A549 (cell line): ENCODE data around the gene SOWAHC. TPM values are rescaled to one million over a fixed set of nuclear protein-coding genes. Genes with fewer than 3 reads are reported as not detected.
"Not testable (repeated sequence)": the region's sequence is repeated elsewhere in the genome, so short reads cannot be mapped to it uniquely, and the experiment has no call there.

Experiments
- ATAC-seq, 2 experiments: fragments of 200-7000 bp in 1 of 2; fragments of >200 bp in 1 of 2; cut with Nextera tagmentation in 1 of 2; cut with Tn5 transposase in 1 of 2; 3 replicates each; pipeline versions ENCODE4 v1.8.0 to v1.9.1; 2018 to 2020; ENCODE audit warnings: mild to moderate bottlenecking in 1 of 2, moderate library complexity in 1 of 2
- CTCF ChIA-PET: fragments of 300-600 bp; sonication (Branson Sonifier 250); formaldehyde crosslinking; extraction: SDS; loops from one replicate; lab custom pipeline; 2021; ENCODE audit warnings: antibody characterized with exemption, inconsistent platforms; lab: Yijun Ruan, JAX
- POLR2A ChIA-PET: fragments of 350-600 bp; formaldehyde crosslinking; extraction: SDS; loops from one replicate; lab custom pipeline; 2021; ENCODE audit warnings: antibody characterized with exemption, inconsistent platforms; lab: Yijun Ruan, JAX
- DNase-seq, 2 experiments: peaks; one replicate each; pipeline versions ENCODE4 v3.0.0 to v3.0.0-alpha.2; 2011 to 2016; ENCODE audit warnings: low read depth in 1 of 2, low spot score in 1 of 2
- FAIRE-seq: peaks from 2 replicates; lab custom pipeline; 2011; peaks lifted over from hg19 to GRCh38; lab: Jason Lieb, UNC
- H3K27ac ChIP-seq, 2 experiments: fragments of >200 bp; sonication (Bioruptor Twin); formaldehyde crosslinking; 3 replicates each; pipeline ENCODE4 v1.5.1; 2016 to 2017
- H3K4me1 ChIP-seq: fragments of >200 bp; sonication (Bioruptor Twin); formaldehyde crosslinking; 3 replicates; pipeline ENCODE4 v1.6.1; 2016
- H3K4me2 ChIP-seq: fragments of >200 bp; sonication (Bioruptor Twin); formaldehyde crosslinking; 3 replicates; pipeline ENCODE4 v1.6.1; 2016
- H3K4me3 ChIP-seq: fragments of >200 bp; sonication (Bioruptor Twin); formaldehyde crosslinking; 3 replicates; pipeline ENCODE4 v1.5.1; 2016
- H3K9me3 ChIP-seq: fragments of >200 bp; sonication (Bioruptor Twin); formaldehyde crosslinking; 3 replicates; pipeline ENCODE4 v1.6.1; 2016
- ATOH8 ChIP-seq: fragments of 250-450 bp; sonication (Bioruptor Pico); IDR thresholded peaks from 2 replicates; pipeline ENCODE4 v1.5.0; 2020; ENCODE audit warnings: low read depth, mild to moderate bottlenecking, moderate library complexity
- BCL3 ChIP-seq: fragments of >200 bp; sonication (Bioruptor Twin); formaldehyde crosslinking; IDR thresholded peaks from 3 replicates; pipeline ENCODE4 v1.6.1; 2016
- BHLHE40 ChIP-seq: IDR thresholded peaks from 2 replicates; pipeline ENCODE4 v1.6.1; 2012; ENCODE audit warnings: low read depth, low read length, inconsistent platforms
- CBX2 ChIP-seq: fragments of 200-600 bp; sonication (generic); IDR thresholded peaks from 2 replicates; pipeline ENCODE4 v1.6.1; 2016; ENCODE audit warnings: low read depth, mild to moderate bottlenecking, borderline replicate concordance
- CBX8 ChIP-seq: fragments of 200-600 bp; sonication (generic); IDR thresholded peaks from 2 replicates; pipeline ENCODE4 v1.6.1; 2016
- E2F6 ChIP-seq: IDR thresholded peaks from 2 replicates; pipeline ENCODE4 v1.6.1; 2012; ENCODE audit warnings: low read depth, borderline replicate concordance
- EP300 ChIP-seq, 2 experiments: fragments of >200 bp; sonication (Bioruptor Twin); formaldehyde crosslinking; IDR thresholded peaks; 2 replicates in 1 of 2; 3 replicates in 1 of 2; pipeline ENCODE4 v1.6.1; 2016 to 2017
- ESRRA ChIP-seq: fragments of 150-350 bp; IDR thresholded peaks from 2 replicates; pipeline ENCODE4 v1.6.1; 2014; ENCODE audit warnings: mild to moderate bottlenecking, low read length, borderline replicate concordance
- FOSB ChIP-seq: fragments of 250-450 bp; sonication (Bioruptor Pico); IDR thresholded peaks from 2 replicates; pipeline ENCODE4 v1.5.0; 2020; ENCODE audit warnings: mild to moderate bottlenecking, moderate library complexity
- FOXS1 ChIP-seq: fragments of 250-450 bp; sonication (Bioruptor Pico); IDR thresholded peaks from 2 replicates; pipeline ENCODE4 v1.5.0; 2020; ENCODE audit warnings: mild to moderate bottlenecking, moderate library complexity
- GATA3 ChIP-seq: IDR thresholded peaks from 2 replicates; pipeline ENCODE4 v1.6.1; 2012; ENCODE audit warnings: borderline replicate concordance
- HDAC2 ChIP-seq: fragments of 200-600 bp; sonication (generic); IDR thresholded peaks from 2 replicates; pipeline ENCODE4 v1.6.1; 2016
- HOXB5 ChIP-seq: fragments of 250-450 bp; sonication (Bioruptor Pico); IDR thresholded peaks from 2 replicates; pipeline ENCODE4 v1.5.0; 2020; ENCODE audit warnings: mild to moderate bottlenecking, moderate library complexity
- JUN ChIP-seq, 2 experiments: fragments of >200 bp; sonication (Bioruptor Twin); formaldehyde crosslinking; IDR thresholded peaks; 2 replicates in 1 of 2; 3 replicates in 1 of 2; pipeline ENCODE4 v1.6.1; 2016 to 2017
- MAFK ChIP-seq: fragments of 450-650 bp; IDR thresholded peaks from 2 replicates; pipeline ENCODE4 v1.6.1; 2014; ENCODE audit not compliant: partially characterized antibody
- MAX ChIP-seq: IDR thresholded peaks from 2 replicates; pipeline ENCODE4 v1.6.1; 2012
- NFE2L2 ChIP-seq: fragments of 150-350 bp; conservative IDR thresholded peaks from 2 replicates; pipeline ENCODE4 v1.6.1; 2014; ENCODE audit warnings: low read length
- NPAS2 ChIP-seq: fragments of 250-450 bp; sonication (Bioruptor Pico); IDR thresholded peaks from 2 replicates; pipeline ENCODE4 v1.8.0; 2022; ENCODE audit warnings: mild to moderate bottlenecking, moderate library complexity, borderline replicate concordance
- PBX3 ChIP-seq: IDR thresholded peaks from 2 replicates; pipeline ENCODE4 v1.6.1; 2012
- RAD21 ChIP-seq, 2 experiments: fragments of >200 bp in 1 of 2; sonication (Bioruptor Twin) in 1 of 2; formaldehyde crosslinking in 1 of 2; IDR thresholded peaks in 1 of 2; conservative IDR thresholded peaks in 1 of 2; 2 replicates in 1 of 2; 3 replicates in 1 of 2; pipeline ENCODE4 v1.6.1; 2012 to 2018; ENCODE audit warnings: inconsistent platforms in 1 of 2
- RARB ChIP-seq: fragments of 250-450 bp; sonication (Bioruptor Pico); IDR thresholded peaks from 2 replicates; pipeline ENCODE4 v1.8.0; 2021; ENCODE audit warnings: mild to moderate bottlenecking, moderate library complexity
- REST ChIP-seq: fragments of 200-600 bp; sonication (generic); IDR thresholded peaks from 2 replicates; pipeline ENCODE4 v1.6.1; 2016; ENCODE audit warnings: antibody characterized with exemption, mild to moderate bottlenecking, moderate library complexity
- RNF2 ChIP-seq: fragments of 200-600 bp; sonication (generic); IDR thresholded peaks from 2 replicates; pipeline ENCODE4 v1.6.1; 2016; ENCODE audit warnings: low read depth, mild to moderate bottlenecking, antibody characterized with exemption, moderate library complexity, borderline replicate concordance
- ZFP36 ChIP-seq: fragments of 450-650 bp; IDR thresholded peaks from 2 replicates; pipeline ENCODE4 v1.6.1; 2014; ENCODE audit warnings: borderline replicate concordance; ENCODE audit not compliant: partially characterized antibody
- ZSCAN20 ChIP-seq: fragments of 250-450 bp; sonication (Bioruptor Pico); IDR thresholded peaks from 2 replicates; pipeline ENCODE4 v1.8.0; 2022; ENCODE audit warnings: mild to moderate bottlenecking, moderate library complexity
- WGBS: methylation state at CpG from one replicate; pipeline ENCODE4 v1.1.6; 2017; ENCODE audit errors: missing lambda C conversion rate; 5-methylcytosine and 5-hydroxymethylcytosine counted together
- polyA plus RNA-seq, 4 experiments: library from polyadenylated mRNA; depleted of rRNA in 3 of 4; stranded (reverse); fragments of >200 nt; fragmentation: RNase III in 1 of 4; extraction: RNeasy Plus Mini Kit Qiagen cat#74134 plus additional on column Dnase treatment in 1 of 4; gene quantifications; 2 replicates in 3 of 4; 3 replicates in 1 of 4; pipeline ENCODE4 v1.2.3, GENCODE V29; 2011 to 2017

SOWAHC gene
- polyA plus RNA-seq, 2 of the 4 experiments (the other 2 are of a cell fraction), result 13.7 to 14.2 TPM

GRCh38 chr2:109638795-109639194 lies 24.6 kb downstream of the SOWAHC start:
- no peak for ATAC-seq
- TF ChIP-seq NPAS2 (CRISPR knock-in tag) (no peak), HDAC2 (no peak), HOXB5 (CRISPR knock-in tag) (no peak), JUN (IDR thresholded peaks at IDR 0.05) (no peak), ZFP36 (no peak), GATA3 (no peak), CBX8 (no peak), RNF2 (no peak), BHLHE40 (no peak), ESRRA (no peak), FOXS1 (CRISPR knock-in tag) (no peak), MAFK (no peak)
- CTCF ChIA-PET, result interaction anchor here (1.0 kb wide), 1 partner anchor 9 kb away, joined by 3 read pairs; no protein-coding TSS in a partner anchor
- 66% methylated on average over 3 of the region's 3 CpGs for WGBS
- H3K27ac ChIP-seq, result no peak overlapping the region
- POLR2A ChIA-PET, result no interaction called here
- no peak overlapping the region for H3K4me2 ChIP-seq
- no peaks in the 10 kb centered on the region for H3K4me1 ChIP-seq
- H3K4me3 ChIP-seq, result no peak overlapping the region
- no peak for FAIRE-seq
- no peak for DNase-seq
- H3K9me3 ChIP-seq, result no peaks in the 10 kb centered on the region

- DNase-seq, ATAC-seq, H3K4me1 ChIP-seq, H3K9me3 ChIP-seq, H3K27ac ChIP-seq, POLR2A ChIA-PET, H3K4me3 ChIP-seq, H3K4me2 ChIP-seq, FAIRE-seq: not testable (repeated sequence)
- CTCF ChIA-PET, result interaction anchor here (1.1 kb wide), 1 partner anchor 13 kb away, joined by 5 read pairs; no protein-coding TSS in a partner anchor
- WGBS, result 87% methylated on average over 9 of the region's 9 CpGs
These were observed 25.8 kb downstream of the SOWAHC start for GRCh38 chr2:109640000-109640399.

- no peak for TF ChIP-seq FOXS1 (CRISPR knock-in tag)
- TF ChIP-seq FOSB (CRISPR knock-in tag), result no peak
- no peak for TF ChIP-seq E2F6
- TF ChIP-seq NFE2L2, result no peak
- no peak for TF ChIP-seq JUN (IDR thresholded peaks at IDR 0.05)
- no peak for TF ChIP-seq ATOH8
- no peak for TF ChIP-seq HOXB5 (CRISPR knock-in tag)
- no peak for TF ChIP-seq ESRRA
- TF ChIP-seq REST, result no peak
- no peak for TF ChIP-seq ZSCAN20 (CRISPR knock-in tag)
- no peak for TF ChIP-seq CBX2
- no peak for TF ChIP-seq BCL3
- TF ChIP-seq RAD21 (conservative IDR thresholded peaks at IDR 0.05 in 1 of 2, IDR thresholded peaks at IDR 0.05 in 1 of 2), result no peak
- no peak for TF ChIP-seq EP300 (IDR thresholded peaks at IDR 0.05)
- TF ChIP-seq RARB (CRISPR knock-in tag), result no peak
- TF ChIP-seq BHLHE40, result no peak
- TF ChIP-seq PBX3, result no peak
- no peak for TF ChIP-seq MAX
- Histone ChIP-seq H3K4me2 (peak overlapping the region; percentile 48), H3K9me3 (no peaks in the 10 kb centered on the region), H3K4me3 (no peak overlapping the region), H3K27ac (peak overlapping the region; percentile 5 to 8; a peak in 2 of 6 replicates), H3K4me1 (peaks cover 8% of the 10 kb centered on the region)
- FAIRE-seq, result no peak
- ChIA-PET POLR2A (interaction anchor here (0.8 kb wide), 1 partner anchor 30 kb away, joined by 3 read pairs; the partner anchor contains the start of genes SEPTIN10 and SOWAHC), CTCF (interaction anchor here (1.2 to 1.4 kb wide), 2 partner anchors 9 to 98 kb away, joined by 3 to 6 read pairs; no protein-coding TSS in a partner anchor)
- peak in 1 of 2 experiments; percentile 28 for DNase-seq
- ATAC-seq, result peak; percentile 59 to 74; a peak in 5 of 6 replicates
- WGBS, result 35% methylated on average over 12 of the region's 12 CpGs
These were observed 30.6 kb downstream of the SOWAHC start for GRCh38 chr2:109644571-109645275.
